EL (cell line): Measurements from ENCODE around the gene FUT2.

ENCODE experiments used
- DNase-seq: peaks from one replicate; pipeline ENCODE4 v3.0.0-alpha.2; 2016

FUT2 gene

DNA sequence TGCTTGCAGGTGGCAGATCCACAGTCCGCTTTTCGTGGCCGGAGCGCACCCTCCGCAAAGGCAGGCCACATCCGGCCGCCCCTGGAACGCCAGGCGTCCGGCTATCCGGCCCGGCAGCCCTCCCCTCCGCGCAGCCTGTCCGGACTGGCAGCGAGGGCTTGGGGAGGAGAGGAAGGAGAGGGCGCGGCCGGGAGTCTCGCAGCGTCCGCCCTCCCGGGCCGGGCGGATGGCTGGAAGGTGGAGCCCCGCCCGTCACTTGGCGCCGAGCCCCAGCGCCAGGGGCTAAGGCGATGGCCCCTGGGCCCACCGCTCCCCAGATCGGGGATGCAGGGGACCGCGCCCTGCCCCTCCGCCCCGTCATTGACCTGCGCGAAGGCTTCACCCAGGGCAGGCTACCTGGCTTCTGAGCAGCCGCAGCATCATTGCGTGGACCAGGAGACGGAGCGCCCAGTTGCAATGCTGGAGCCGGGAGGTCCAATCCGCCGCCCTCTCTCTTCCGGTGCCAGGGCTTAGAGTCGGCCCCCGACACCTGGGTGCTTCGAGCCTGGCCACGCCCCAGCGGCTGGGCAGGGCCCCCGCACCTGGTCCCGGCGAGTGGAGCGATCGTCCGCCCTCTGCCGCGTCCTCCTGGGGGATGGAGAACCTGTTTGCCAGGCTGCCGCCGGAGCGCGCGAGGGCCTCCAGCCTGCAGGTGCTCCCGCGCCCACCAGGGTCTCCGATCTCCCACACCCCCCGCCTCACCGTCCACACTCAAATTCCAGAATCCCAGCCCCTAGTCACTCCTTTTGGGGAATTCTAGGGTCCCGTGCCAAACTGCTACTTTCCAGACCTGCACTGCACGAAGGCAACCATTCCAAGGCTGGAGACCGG, 57.0 kb downstream of the FUT2 start, which contains the start of gene FUT1:
Gene FUT1 (minus strand): TSS at position 146 of the 870 bp plus-strand sequence. CDS start 1,360 bp downstream, outside the sequence.
- peak; percentile 67 for DNase-seq

- DNase-seq, result peak; percentile 13
Observed at GRCh38 chr19:48755084-48755641, 59.4 kb downstream of the FUT2 start, which contains the start of gene FGF21. Gene FGF21 (plus strand): TSS chr19:48755524. CDS start chr19:48756237, 713 bp downstream.
